Neural cell (in vitro differentiated cells): ENCODE results near the gene FLRT3. TPM values are rescaled to one million over a fixed set of nuclear protein-coding genes. Genes with fewer than 3 reads are reported as not detected.

Experiments
- H2AFZ ChIP-seq: fragments of 200-600, 300-800 bp; sonication (generic), shearing (Covaris generic); 2 replicates; pipeline ENCODE4 v1.6.0; 2014; ENCODE audit warnings: low read depth, mild to moderate bottlenecking, antibody characterized with exemption, low read length, moderate library complexity
- H3F3A ChIP-seq: fragments of 200-600 bp; shearing (Covaris generic); 2 replicates; pipeline ENCODE4 v1.6.1; 2016; ENCODE audit warnings: mild to moderate bottlenecking, moderate library complexity, mixed read lengths, antibody characterized with exemption, low read length; ENCODE audit not compliant: insufficient read depth, poor library complexity, severe bottlenecking
- H3K27ac ChIP-seq: fragments of 200-600, 300-800 bp; sonication (generic), shearing (Covaris generic); 2 replicates; pipeline ENCODE4 v1.5.1; 2014; ENCODE audit warnings: mild to moderate bottlenecking, low read length, moderate library complexity
- H3K27me3 ChIP-seq: fragments of 300-800, 200-600 bp; sonication (generic), shearing (Covaris generic); 2 replicates; pipeline ENCODE4 v1.6.0; 2014; ENCODE audit warnings: mild to moderate bottlenecking, low read depth, low read length, moderate library complexity; ENCODE audit not compliant: insufficient read depth
- H3K36me3 ChIP-seq: fragments of 300-800, 200-600 bp; sonication (generic), shearing (Covaris generic); 2 replicates; pipeline ENCODE4 v1.5.1; 2014; ENCODE audit warnings: mild to moderate bottlenecking, antibody characterized with exemption, low read length, moderate library complexity; ENCODE audit not compliant: insufficient read depth
- H3K4me2 ChIP-seq: fragments of 300-800, 200-600 bp; sonication (generic), shearing (Covaris generic); 2 replicates; pipeline ENCODE4 v1.6.0; 2014; ENCODE audit warnings: mild to moderate bottlenecking, low read length
- H3K4me3 ChIP-seq: fragments of 300-800, 200-600 bp; sonication (generic), shearing (Covaris generic); 2 replicates; pipeline ENCODE4 v1.5.1; 2014; ENCODE audit warnings: mild to moderate bottlenecking, low read length, moderate library complexity
- H3K79me2 ChIP-seq: fragments of 200-600 bp; shearing (Covaris generic); replicated peaks from 2 replicates; pipeline ENCODE4 v1.6.0; 2014; ENCODE audit warnings: mild to moderate bottlenecking, low read length, moderate library complexity; ENCODE audit not compliant: insufficient read depth
- H3K9ac ChIP-seq: fragments of 300-800, 200-600 bp; sonication (generic), shearing (Covaris generic); 2 replicates; pipeline ENCODE4 v1.6.1; 2016; ENCODE audit warnings: mild to moderate bottlenecking, low read length, mixed read lengths
- H3K9me2 ChIP-seq: fragments of 200-600 bp; shearing (Covaris generic); 2 replicates; pipeline ENCODE4 v1.6.1; 2016; ENCODE audit warnings: mild to moderate bottlenecking, low read length, mixed read lengths; ENCODE audit not compliant: insufficient read depth
- H3K9me3 ChIP-seq: fragments of 200-600, 300-800 bp; sonication (generic), shearing (Covaris generic); 2 replicates; pipeline ENCODE4 v1.6.1; 2016; ENCODE audit warnings: mild to moderate bottlenecking, mixed run types, low read length, moderate library complexity, mixed read lengths
- H4K20me1 ChIP-seq: fragments of 200-600 bp; shearing (Covaris generic); 2 replicates; pipeline ENCODE4 v1.6.1; 2016; ENCODE audit warnings: mild to moderate bottlenecking, mixed run types; ENCODE audit not compliant: insufficient read depth
- CTCF ChIP-seq: fragments of 450-650 bp; IDR thresholded peaks from 2 replicates; pipeline ENCODE4 v1.5.1; 2014; ENCODE audit warnings: antibody characterized with exemption, mild to moderate bottlenecking, moderate library complexity; ENCODE audit not compliant: poor library complexity, severe bottlenecking
- EP300 ChIP-seq: fragments of 450-650 bp; conservative IDR thresholded peaks from 2 replicates; pipeline ENCODE4 v1.6.1; 2014; ENCODE audit warnings: antibody characterized with exemption, mild to moderate bottlenecking, moderate library complexity; ENCODE audit not compliant: poor library complexity, severe bottlenecking
- EZH2 ChIP-seq: fragments of 200-600, 300-800 bp; shearing (Covaris generic), sonication (generic); IDR thresholded peaks from 2 replicates; pipeline ENCODE4 v1.6.1; 2014; ENCODE audit warnings: antibody characterized with exemption, low read length, borderline replicate concordance, mild to moderate bottlenecking; ENCODE audit not compliant: insufficient read depth, poor library complexity, severe bottlenecking
- MXI1 ChIP-seq: fragments of 450-650 bp; conservative IDR thresholded peaks from 2 replicates; pipeline ENCODE4 v1.6.1; 2014; ENCODE audit warnings: antibody characterized with exemption, mild to moderate bottlenecking; ENCODE audit not compliant: poor library complexity, severe bottlenecking
- POLR2AphosphoS5 ChIP-seq: IDR thresholded peaks from 2 replicates; pipeline ENCODE4 v1.6.1; 2012
- RAD21 ChIP-seq: fragments of 450-650 bp; conservative IDR thresholded peaks from 2 replicates; pipeline ENCODE4 v1.6.1; 2014; ENCODE audit warnings: antibody characterized with exemption, mild to moderate bottlenecking, moderate library complexity
- SMC3 ChIP-seq: fragments of 450-650 bp; conservative IDR thresholded peaks from 2 replicates; pipeline ENCODE4 v1.6.1; 2014; ENCODE audit warnings: antibody characterized with exemption, mild to moderate bottlenecking, moderate library complexity; ENCODE audit not compliant: poor library complexity
- TAF1 ChIP-seq: IDR thresholded peaks from 2 replicates; pipeline ENCODE4 v1.6.1; 2012; ENCODE audit warnings: low read depth
- polyA plus RNA-seq: library from polyadenylated mRNA; depleted of rRNA; stranded (reverse); fragments of >200 nt; gene quantifications from 2 replicates; pipeline ENCODE4 v1.2.3, GENCODE V29; 2014
- TF ChIP-seq, protein P1 (sequence below): IDR thresholded peaks from 2 replicates; pipeline ENCODE4 v1.6.1; 2012; ENCODE audit warnings: borderline replicate concordance

Gene FLRT3
- polyA plus RNA-seq, 1 donor from 2014 or later = 3.2 TPM

- Histone ChIP-seq H3K4me3 (no peak overlapping the region), H3K36me3 (no peaks in the 10 kb centered on the region), H3K9me3 (no peaks in the 10 kb centered on the region), H3F3A (no peaks in the 10 kb centered on the region), H3K4me2 (no peak overlapping the region), H3K79me2 (no peaks in the 10 kb centered on the region), H2AFZ (no peak overlapping the region), H3K27ac (no peak overlapping the region), H4K20me1 (no peaks in the 10 kb centered on the region), H3K9me2 (no peaks in the 10 kb centered on the region), H3K27me3 (no peaks in the 10 kb centered on the region), H3K9ac (no peak overlapping the region)
- TF ChIP-seq TAF1 (no peak), RAD21 (no peak), EP300 (no peak), MXI1 (no peak), CTCF (no peak), EZH2 (no peak)
Observed at GRCh38 chr20:14291502-14291901, 45.9 kb downstream of the FLRT3 start.

- Histone ChIP-seq H3K27ac (no peak overlapping the region), H3K4me2 (no peak overlapping the region), H3F3A (no peaks in the 10 kb centered on the region), H3K4me3 (no peak overlapping the region), H2AFZ (no peak overlapping the region), H4K20me1 (no peaks in the 10 kb centered on the region), H3K27me3 (no peaks in the 10 kb centered on the region), H3K9me2 (no peaks in the 10 kb centered on the region), H3K9ac (no peak overlapping the region), H3K79me2 (no peaks in the 10 kb centered on the region), H3K36me3 (no peaks in the 10 kb centered on the region), H3K9me3 (no peaks in the 10 kb centered on the region)
- TF ChIP-seq EP300 = no peak
- TF ChIP-seq RAD21 = no peak
- TF ChIP-seq TAF1 = no peak
- TF ChIP-seq MXI1 = no peak
- TF ChIP-seq EZH2 = no peak
- TF ChIP-seq POLR2AphosphoS5 = no peak
- TF ChIP-seq, protein P1, sequence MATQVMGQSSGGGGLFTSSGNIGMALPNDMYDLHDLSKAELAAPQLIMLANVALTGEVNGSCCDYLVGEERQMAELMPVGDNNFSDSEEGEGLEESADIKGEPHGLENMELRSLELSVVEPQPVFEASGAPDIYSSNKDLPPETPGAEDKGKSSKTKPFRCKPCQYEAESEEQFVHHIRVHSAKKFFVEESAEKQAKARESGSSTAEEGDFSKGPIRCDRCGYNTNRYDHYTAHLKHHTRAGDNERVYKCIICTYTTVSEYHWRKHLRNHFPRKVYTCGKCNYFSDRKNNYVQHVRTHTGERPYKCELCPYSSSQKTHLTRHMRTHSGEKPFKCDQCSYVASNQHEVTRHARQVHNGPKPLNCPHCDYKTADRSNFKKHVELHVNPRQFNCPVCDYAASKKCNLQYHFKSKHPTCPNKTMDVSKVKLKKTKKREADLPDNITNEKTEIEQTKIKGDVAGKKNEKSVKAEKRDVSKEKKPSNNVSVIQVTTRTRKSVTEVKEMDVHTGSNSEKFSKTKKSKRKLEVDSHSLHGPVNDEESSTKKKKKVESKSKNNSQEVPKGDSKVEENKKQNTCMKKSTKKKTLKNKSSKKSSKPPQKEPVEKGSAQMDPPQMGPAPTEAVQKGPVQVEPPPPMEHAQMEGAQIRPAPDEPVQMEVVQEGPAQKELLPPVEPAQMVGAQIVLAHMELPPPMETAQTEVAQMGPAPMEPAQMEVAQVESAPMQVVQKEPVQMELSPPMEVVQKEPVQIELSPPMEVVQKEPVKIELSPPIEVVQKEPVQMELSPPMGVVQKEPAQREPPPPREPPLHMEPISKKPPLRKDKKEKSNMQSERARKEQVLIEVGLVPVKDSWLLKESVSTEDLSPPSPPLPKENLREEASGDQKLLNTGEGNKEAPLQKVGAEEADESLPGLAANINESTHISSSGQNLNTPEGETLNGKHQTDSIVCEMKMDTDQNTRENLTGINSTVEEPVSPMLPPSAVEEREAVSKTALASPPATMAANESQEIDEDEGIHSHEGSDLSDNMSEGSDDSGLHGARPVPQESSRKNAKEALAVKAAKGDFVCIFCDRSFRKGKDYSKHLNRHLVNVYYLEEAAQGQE = no peak
- no peak for TF ChIP-seq SMC3
- no peak for TF ChIP-seq CTCF
Observed at GRCh38 chr20:14288341-14289330, 48.8 kb downstream of the FLRT3 start.
